Measurements from ENCODE around the gene CARD14.

The CARD14 gene

GRCh38 chr17:80220736-80221215 is 50.9 kb downstream of the CARD14 start:
- no peak for TF ChIP-seq CTCF (IDR thresholded peaks at IDR 0.05)

- TF ChIP-seq CTCF (IDR thresholded peaks at IDR 0.05) = no peak
These were observed 51.7 kb downstream of the CARD14 start for GRCh38 chr17:80221351-80222105.

GRCh38 chr17:80222376-80223141 is 52.7 kb downstream of the CARD14 start:
- no peak for TF ChIP-seq CTCF (IDR thresholded peaks at IDR 0.05)

GRCh38 chr17:80223142-80223815 is 53.4 kb downstream of the CARD14 start:
- no peak for TF ChIP-seq CTCF (IDR thresholded peaks at IDR 0.05)

- TF ChIP-seq CTCF (IDR thresholded peaks at IDR 0.05) = no peak
These were observed 54.1 kb downstream of the CARD14 start for GRCh38 chr17:80223838-80224497.

GRCh38 chr17:80224683-80225082 is 54.9 kb downstream of the CARD14 start:
- no peak for TF ChIP-seq CTCF (IDR thresholded peaks at IDR 0.05)

- TF ChIP-seq CTCF (IDR thresholded peaks at IDR 0.05) = no peak
These were observed 55.4 kb downstream of the CARD14 start for GRCh38 chr17:80225230-80225629.

Measured in LNCAP (cell line).